HL-60 (cell line): Measurements from ENCODE around the gene SERPINA5.

Source experiments
- CTCF ChIP-seq: IDR thresholded peaks from one replicate; pipeline ENCODE4 v1.5.1; 2011; ENCODE audit warnings: low read length, control low read depth, inconsistent platforms; ENCODE audit not compliant: insufficient read depth
- GABPA ChIP-seq: IDR thresholded peaks from 2 replicates; pipeline ENCODE4 v1.6.1; 2012; ENCODE audit warnings: low read depth
- POLR2AphosphoS5 ChIP-seq: IDR thresholded peaks from 2 replicates; pipeline ENCODE4 v1.6.1; 2012; ENCODE audit warnings: low read depth
- REST ChIP-seq: IDR thresholded peaks from 2 replicates; pipeline ENCODE4 v1.6.1; 2012; ENCODE audit warnings: low read depth; ENCODE audit not compliant: insufficient replicate concordance
- SPI1 ChIP-seq: IDR thresholded peaks from 2 replicates; pipeline ENCODE4 v1.6.1; 2012; ENCODE audit warnings: low read depth, mild to moderate bottlenecking, borderline replicate concordance

- no peak for TF ChIP-seq CTCF
- TF ChIP-seq REST, result no peak
- no peak for TF ChIP-seq GABPA
- no peak for TF ChIP-seq POLR2AphosphoS5
- no peak for TF ChIP-seq SPI1
Observed at GRCh38 chr14:94593749-94594431, 12.7 kb downstream of the SERPINA5 start.
